GM12872 (cell line): ENCODE results near the gene SLK.

Source experiments
- TF ChIP-seq, protein P1 (sequence below): IDR thresholded peaks from 3 replicates; pipeline ENCODE4 v1.5.1; 2011; ENCODE audit warnings: low read depth, mild to moderate bottlenecking, low read length, moderate library complexity; ENCODE audit not compliant: insufficient read depth

Gene SLK

DNA sequence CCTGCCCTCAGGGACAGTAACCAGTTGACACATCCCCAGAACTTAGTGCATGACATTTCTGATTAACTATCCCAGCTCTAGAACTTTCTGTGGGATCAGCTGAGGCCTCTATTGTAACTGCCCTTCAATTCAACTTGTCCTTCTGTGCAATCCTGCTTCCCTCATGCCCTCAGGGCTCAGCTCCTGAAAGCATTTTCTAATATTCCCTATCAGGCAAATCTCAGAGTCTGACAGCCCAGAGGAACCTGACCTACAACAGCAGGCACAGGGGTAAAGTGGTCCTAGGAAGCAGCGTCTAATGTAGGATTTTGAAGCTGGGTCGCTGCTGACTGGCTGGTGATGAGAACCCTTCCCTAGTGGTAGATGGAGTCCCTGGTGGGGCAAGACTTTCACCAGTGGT lies 35.3 kb upstream of the SLK start:
- TF ChIP-seq, protein P1, sequence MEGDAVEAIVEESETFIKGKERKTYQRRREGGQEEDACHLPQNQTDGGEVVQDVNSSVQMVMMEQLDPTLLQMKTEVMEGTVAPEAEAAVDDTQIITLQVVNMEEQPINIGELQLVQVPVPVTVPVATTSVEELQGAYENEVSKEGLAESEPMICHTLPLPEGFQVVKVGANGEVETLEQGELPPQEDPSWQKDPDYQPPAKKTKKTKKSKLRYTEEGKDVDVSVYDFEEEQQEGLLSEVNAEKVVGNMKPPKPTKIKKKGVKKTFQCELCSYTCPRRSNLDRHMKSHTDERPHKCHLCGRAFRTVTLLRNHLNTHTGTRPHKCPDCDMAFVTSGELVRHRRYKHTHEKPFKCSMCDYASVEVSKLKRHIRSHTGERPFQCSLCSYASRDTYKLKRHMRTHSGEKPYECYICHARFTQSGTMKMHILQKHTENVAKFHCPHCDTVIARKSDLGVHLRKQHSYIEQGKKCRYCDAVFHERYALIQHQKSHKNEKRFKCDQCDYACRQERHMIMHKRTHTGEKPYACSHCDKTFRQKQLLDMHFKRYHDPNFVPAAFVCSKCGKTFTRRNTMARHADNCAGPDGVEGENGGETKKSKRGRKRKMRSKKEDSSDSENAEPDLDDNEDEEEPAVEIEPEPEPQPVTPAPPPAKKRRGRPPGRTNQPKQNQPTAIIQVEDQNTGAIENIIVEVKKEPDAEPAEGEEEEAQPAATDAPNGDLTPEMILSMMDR: no peak

DNA sequence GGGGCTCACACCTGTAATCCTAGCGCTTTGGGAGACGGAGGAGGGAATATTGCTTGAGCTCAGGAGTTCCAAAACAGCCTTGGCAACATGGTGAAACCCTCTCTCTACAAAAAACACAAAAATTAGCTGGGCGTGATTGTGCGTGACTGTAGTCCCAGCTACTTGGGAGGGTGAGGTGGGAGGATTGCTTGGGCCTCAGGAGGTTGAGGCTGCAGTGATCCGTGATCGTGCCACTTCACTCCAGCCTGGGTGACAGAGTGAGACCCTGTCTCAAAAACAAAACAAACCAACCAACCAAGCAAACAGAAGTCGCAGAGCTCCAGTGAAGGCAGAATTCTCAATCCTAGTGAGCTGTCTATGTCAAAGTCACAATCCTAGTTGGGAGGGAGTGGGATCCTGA lies 34.7 kb upstream of the SLK start:
- TF ChIP-seq, protein P1: no peak

DNA sequence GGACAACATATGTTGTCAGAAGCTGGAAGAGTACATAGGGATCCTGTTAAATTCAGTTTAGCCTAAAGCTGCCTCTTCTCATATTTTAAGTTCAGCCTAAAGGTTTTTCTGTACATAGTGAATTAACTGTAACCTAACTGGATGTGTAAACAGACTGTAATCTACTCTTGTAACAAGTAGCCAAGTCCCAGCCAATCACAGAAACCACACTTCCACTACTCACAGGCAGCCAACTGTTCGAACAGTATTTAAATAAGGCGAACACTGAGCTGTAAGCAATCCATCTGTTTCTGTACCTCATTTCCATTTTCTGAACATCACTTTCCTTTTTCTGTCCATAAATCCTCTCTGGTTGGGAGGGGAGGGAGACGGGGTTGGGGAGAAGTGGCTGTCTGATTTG lies 34.0 kb upstream of the SLK start:
- TF ChIP-seq, protein P1: no peak

DNA sequence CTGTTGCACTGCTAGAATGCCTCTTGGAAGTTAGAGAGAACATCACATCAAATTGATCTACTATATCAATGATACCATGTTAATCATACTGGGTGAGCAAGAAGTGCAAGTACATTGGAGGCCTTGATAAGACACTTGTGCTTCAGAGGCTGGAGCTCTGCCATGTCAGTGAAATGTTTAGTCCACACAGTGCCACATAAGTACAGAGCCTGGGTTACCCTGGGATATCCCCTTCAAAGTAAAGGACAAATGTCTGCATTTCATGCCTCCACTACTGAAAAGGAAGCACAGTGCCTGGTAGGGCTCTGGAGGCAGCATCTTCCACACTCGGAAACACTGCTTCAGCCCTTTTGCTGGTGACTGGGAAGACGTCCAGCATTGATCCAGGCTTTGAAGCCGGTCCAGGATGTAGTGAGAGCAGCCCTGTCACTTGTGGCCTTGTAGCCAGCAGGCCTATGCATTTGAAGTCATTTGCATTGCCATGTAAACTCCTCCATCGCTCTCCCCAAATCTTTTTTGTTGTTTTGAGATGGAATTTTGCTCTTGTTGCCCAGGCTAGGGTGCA lies 33.3 kb upstream of the SLK start:
- TF ChIP-seq, protein P1: no peak

DNA sequence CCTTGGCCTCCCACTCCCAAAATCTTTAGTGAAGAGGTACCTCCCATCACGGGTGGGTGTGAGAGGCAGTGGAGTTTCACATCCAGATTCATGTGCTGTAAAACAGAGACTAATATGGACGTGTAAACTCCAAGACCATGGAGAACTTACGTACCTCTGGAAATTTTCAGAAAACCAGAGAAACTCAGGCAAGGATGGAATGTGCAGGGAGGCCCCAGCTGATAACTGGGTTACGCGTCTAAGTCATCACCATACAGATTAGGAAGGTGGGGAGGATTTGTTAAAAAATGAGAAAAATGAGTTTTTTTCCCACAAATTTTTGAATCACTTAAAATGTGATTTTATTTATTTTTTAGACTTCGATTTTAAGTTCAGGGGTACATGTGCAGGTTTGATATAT lies 32.6 kb upstream of the SLK start:
- TF ChIP-seq, protein P1: no peak

DNA sequence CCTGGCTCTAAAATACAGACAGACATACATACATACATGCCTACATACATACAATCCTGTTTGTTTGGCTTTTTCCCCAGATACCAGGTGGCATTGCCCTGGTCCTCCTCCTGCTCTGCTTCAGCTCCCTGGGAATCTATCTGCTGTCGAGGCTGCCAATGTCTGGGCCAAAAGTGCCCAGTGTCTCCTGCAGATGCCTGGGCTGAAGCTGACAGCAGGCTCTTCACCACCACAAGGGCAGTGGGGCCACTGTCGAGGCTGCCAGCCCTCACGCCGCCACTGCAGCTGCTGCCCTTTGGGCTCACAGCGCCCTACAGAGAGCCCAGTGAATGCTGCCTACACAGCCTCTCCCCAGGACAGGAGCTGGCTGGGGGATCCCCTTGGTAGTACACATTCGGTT lies 30.9 kb upstream of the SLK start:
- TF ChIP-seq, protein P1: no peak

DNA sequence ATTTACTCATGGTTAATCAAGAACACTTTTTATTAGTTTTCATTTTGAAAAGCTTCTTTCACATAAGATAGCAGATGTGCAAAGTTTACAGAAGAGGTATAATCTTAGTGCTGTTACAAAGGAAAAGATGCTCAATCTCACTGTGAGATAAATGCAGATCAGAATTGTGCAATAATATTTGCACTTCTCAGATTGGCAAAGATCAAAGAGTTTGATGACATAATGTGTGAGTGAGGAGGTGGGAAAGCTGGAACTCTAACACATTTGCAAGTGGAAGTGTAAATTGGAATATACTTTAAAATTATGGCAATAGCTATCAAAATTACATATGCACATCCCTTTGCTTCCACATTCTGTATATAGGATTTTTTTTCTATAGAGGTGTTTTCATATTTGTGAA lies 27.4 kb upstream of the SLK start:
- TF ChIP-seq, protein P1: no peak
